ENCODE measurements around the gene ANKRD40CL. TPM values are rescaled to one million over a fixed set of nuclear protein-coding genes. Genes with fewer than 3 reads are reported as not detected.

Gene ANKRD40CL
- total and polyA plus RNA-seq, 7 donors: not detected

- ATAC-seq (no peak), DNase-seq (no peak)
- intact Hi-C loops (cut with DNase I): no loop called here
- WGBS, 3 donors: 86 to 90% (median 88%) methylated on average over 2 of the region's 2 CpGs
- Histone ChIP-seq H3K27ac (no peak overlapping the region), H3K27me3 (ENCODE audit: insufficient read depth in 3 of 3, low read length in 2 of 3) (no peaks in the 10 kb centered on the region), H3K9me3 (no peaks in the 10 kb centered on the region), H3K4me1 (no peaks in the 10 kb centered on the region), H3K36me3 (ENCODE audit: insufficient read depth in 1 of 2, low read depth in 1 of 2) (no peaks in the 10 kb centered on the region), H3K4me3 (no peak overlapping the region)
- no peak for TF ChIP-seq CTCF (IDR thresholded peaks at IDR 0.05)
These were observed 3.4 kb downstream of the ANKRD40CL start for GRCh38 chr17:50763716-50764475.

- H3K4me3 ChIP-seq: no peak overlapping the region
- H3K4me1 ChIP-seq: no peaks in the 10 kb centered on the region
- TF ChIP-seq CTCF (IDR thresholded peaks at IDR 0.05): no peak
- H3K27ac ChIP-seq: no peak overlapping the region
- H3K9me3 ChIP-seq: no peaks in the 10 kb centered on the region
- DNase-seq: no peak
- no peak for ATAC-seq
- no peaks in the 10 kb centered on the region for H3K27me3 ChIP-seq (ENCODE audit: insufficient read depth in 3 of 3, low read length in 2 of 3)
- intact Hi-C loops (cut with DNase I): no loop called here
- 84 to 96% (median 86%) methylated on average over 2 of the region's 2 CpGs for WGBS, 3 donors
- H3K36me3 ChIP-seq (ENCODE audit: insufficient read depth in 1 of 2, low read depth in 1 of 2): no peaks in the 10 kb centered on the region
These were observed 5.1 kb downstream of the ANKRD40CL start for GRCh38 chr17:50762177-50762576.

GRCh38 chr17:50758989-50759544 is 8.3 kb downstream of the ANKRD40CL start:
- Histone ChIP-seq H3K27ac (no peak overlapping the region), H3K36me3 (ENCODE audit: insufficient read depth in 1 of 2, low read depth in 1 of 2) (peaks cover 0 to 24% of the 10 kb centered on the region in 2 donors), H3K9me3 (no peaks in the 10 kb centered on the region), H3K4me3 (no peak overlapping the region), H3K27me3 (ENCODE audit: insufficient read depth in 3 of 3, low read length in 2 of 3) (no peaks in the 10 kb centered on the region), H3K4me1 (no peaks in the 10 kb centered on the region)
- TF ChIP-seq CTCF (IDR thresholded peaks at IDR 0.05): no peak
- DNase-seq (no peak), ATAC-seq (peak in 3 of 4 donors; percentile 10 to 12 (median 10))
- 48 to 63% (median 55%) methylated on average over 9 of the region's 9 CpGs for WGBS, 3 donors
- intact Hi-C loops (cut with DNase I): loop anchor here (10.0 kb wide), 2 partner anchors 216 to 226 kb away; no protein-coding TSS in a partner anchor

GRCh38 chr17:50758524-50758923 is 8.8 kb downstream of the ANKRD40CL start:
- Histone ChIP-seq H3K27ac (no peak overlapping the region), H3K27me3 (ENCODE audit: insufficient read depth in 3 of 3, low read length in 2 of 3) (no peaks in the 10 kb centered on the region), H3K4me3 (no peak overlapping the region), H3K4me1 (no peaks in the 10 kb centered on the region), H3K36me3 (ENCODE audit: insufficient read depth in 1 of 2, low read depth in 1 of 2) (peaks cover 0 to 30% of the 10 kb centered on the region in 2 donors), H3K9me3 (no peaks in the 10 kb centered on the region)
- DNase-seq (no peak), ATAC-seq (peak in 1 of 4 donors; percentile 16)
- 48 to 57% (median 53%) methylated on average over 5 of the region's 5 CpGs for WGBS, 3 donors
- intact Hi-C loops (cut with DNase I): loop anchor here (10.0 kb wide), 2 partner anchors 216 to 226 kb away; no protein-coding TSS in a partner anchor
- TF ChIP-seq CTCF (IDR thresholded peaks at IDR 0.05): no peak
